ENCODE results near the gene LCMT1. TPM values are rescaled to one million over a fixed set of nuclear protein-coding genes. Genes with fewer than 3 reads are reported as not detected.

Gene LCMT1
- total and polyA plus RNA-seq, 2 of the 13 experiments (the other 11 are each of a cell fraction or from before 2014, with no cell fraction given), result 41.2 to 48.7 TPM

DNA sequence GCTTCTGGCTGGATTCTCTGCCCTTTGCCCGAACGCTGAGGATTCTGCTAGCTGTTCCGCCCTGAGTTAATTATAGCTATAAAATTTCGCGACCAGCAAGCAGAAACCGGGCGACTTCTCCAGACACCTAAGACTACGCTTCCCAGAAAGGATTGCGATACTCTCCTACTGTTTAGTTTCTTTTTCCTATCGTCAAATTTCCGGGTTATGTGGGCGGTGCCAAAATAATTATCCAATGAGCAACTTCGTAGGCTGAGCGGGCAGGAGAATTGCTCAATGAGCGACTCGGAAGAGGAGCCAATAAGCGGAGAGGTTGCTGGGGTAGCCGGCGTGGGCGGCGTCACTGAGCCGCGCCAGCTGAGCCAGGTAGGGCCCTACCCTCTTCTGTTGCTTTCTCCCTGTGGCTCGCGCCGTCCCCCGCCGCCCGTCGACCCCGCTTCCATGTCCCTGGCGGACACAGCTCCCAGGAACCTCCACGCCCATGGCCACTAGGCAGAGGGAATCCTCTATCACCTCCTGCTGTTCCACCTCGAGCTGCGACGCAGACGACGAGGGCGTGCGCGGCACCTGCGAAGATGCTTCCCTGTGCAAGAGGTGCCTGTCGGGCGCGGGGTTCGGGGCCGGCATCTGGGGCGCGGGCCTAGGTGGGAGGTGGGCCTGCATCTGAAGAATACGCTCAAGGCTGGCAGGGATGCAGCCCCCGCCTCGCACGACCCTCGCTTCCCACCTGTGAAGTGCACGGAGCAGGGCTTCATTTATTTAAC, at the start of gene LCMT1 (continued):
- TF ChIP-seq GATAD2A (CRISPR knock-in tag; IDR thresholded peaks at IDR 0.05) (peak; percentile 23; the same call in 1 of the 2 replicates), NR2C2 (CRISPR knock-in tag; IDR thresholded peaks at IDR 0.05; ENCODE audit: borderline replicate concordance) (peak; percentile 99), MTF1 (CRISPR knock-in tag; IDR thresholded peaks at IDR 0.05) (no peak), CREM (IDR thresholded peaks at IDR 0.05) (peak; percentile 99), CREM (CRISPR knock-in tag; IDR thresholded peaks at IDR 0.05) (peak; percentile 43; the same call in 1 of the 2 replicates), ZNF605 (CRISPR knock-in tag; IDR thresholded peaks at IDR 0.05) (peak; percentile 55; the same call in 1 of the 2 replicates), ZEB1 (IDR thresholded peaks at IDR 0.05; ENCODE audit: insufficient replicate concordance, low read depth) (peak; percentile 86), PPARG (CRISPR knock-in tag; conservative IDR thresholded peaks at IDR 0.05) (peak; percentile 40; the same call in 1 of the 2 replicates), HNF1B (CRISPR knock-in tag; IDR thresholded peaks at IDR 0.05) (peak; percentile 74), JARID2 (CRISPR knock-in tag; IDR thresholded peaks at IDR 0.05; ENCODE audit: insufficient replicate concordance) (peak; percentile 85), ELF1 (CRISPR knock-in tag; IDR thresholded peaks at IDR 0.05) (peak; percentile 98), DR1 (CRISPR knock-in tag; IDR thresholded peaks at IDR 0.05) (peak; percentile 43; the same call in 1 of the 2 replicates), HDAC1 (CRISPR knock-in tag; IDR thresholded peaks at IDR 0.05) (peak; percentile 95), ZNF550 (CRISPR knock-in tag; IDR thresholded peaks at IDR 0.05; ENCODE audit: borderline replicate concordance) (no peak), NCOA1 (CRISPR knock-in tag; IDR thresholded peaks at IDR 0.05) (no peak), ZC3H13 (CRISPR knock-in tag; IDR thresholded peaks at IDR 0.05) (peak; percentile 54; the same call in 1 of the 2 replicates), ZNF552 (CRISPR knock-in tag; IDR thresholded peaks at IDR 0.05; ENCODE audit: borderline replicate concordance) (0 out of 2 replicates have a peak, but pooled peaks have one; percentile 58), TAF1 (CRISPR knock-in tag; IDR thresholded peaks at IDR 0.05) (peak; percentile 90), ZNF737 (CRISPR knock-in tag; IDR thresholded peaks at IDR 0.05; ENCODE audit: borderline replicate concordance) (no peak), GABPA (IDR thresholded peaks at IDR 0.05; ENCODE audit: low read depth, low read length) (peak; percentile 57), GABPA (CRISPR knock-in tag; IDR thresholded peaks at IDR 0.05; ENCODE audit: low read depth) (peak; percentile 94), NFIC (IDR thresholded peaks at IDR 0.05; ENCODE audit: low read length) (no peak), HOXA3 (CRISPR knock-in tag; IDR thresholded peaks at IDR 0.05) (peak; percentile 78), ZBTB26 (CRISPR knock-in tag; IDR thresholded peaks at IDR 0.05; ENCODE audit: borderline replicate concordance) (no peak), KMT2B (CRISPR knock-in tag; IDR thresholded peaks at IDR 0.05) (peak; percentile 87)
- TF ChIP-seq, protein P1, sequence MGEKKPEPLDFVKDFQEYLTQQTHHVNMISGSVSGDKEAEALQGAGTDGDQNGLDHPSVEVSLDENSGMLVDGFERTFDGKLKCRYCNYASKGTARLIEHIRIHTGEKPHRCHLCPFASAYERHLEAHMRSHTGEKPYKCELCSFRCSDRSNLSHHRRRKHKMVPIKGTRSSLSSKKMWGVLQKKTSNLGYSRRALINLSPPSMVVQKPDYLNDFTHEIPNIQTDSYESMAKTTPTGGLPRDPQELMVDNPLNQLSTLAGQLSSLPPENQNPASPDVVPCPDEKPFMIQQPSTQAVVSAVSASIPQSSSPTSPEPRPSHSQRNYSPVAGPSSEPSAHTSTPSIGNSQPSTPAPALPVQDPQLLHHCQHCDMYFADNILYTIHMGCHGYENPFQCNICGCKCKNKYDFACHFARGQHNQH (CRISPR knock-in tag; IDR thresholded peaks at IDR 0.05), result peak; percentile 17; the same call in 1 of the 2 replicates
- TF ChIP-seq, protein P2, sequence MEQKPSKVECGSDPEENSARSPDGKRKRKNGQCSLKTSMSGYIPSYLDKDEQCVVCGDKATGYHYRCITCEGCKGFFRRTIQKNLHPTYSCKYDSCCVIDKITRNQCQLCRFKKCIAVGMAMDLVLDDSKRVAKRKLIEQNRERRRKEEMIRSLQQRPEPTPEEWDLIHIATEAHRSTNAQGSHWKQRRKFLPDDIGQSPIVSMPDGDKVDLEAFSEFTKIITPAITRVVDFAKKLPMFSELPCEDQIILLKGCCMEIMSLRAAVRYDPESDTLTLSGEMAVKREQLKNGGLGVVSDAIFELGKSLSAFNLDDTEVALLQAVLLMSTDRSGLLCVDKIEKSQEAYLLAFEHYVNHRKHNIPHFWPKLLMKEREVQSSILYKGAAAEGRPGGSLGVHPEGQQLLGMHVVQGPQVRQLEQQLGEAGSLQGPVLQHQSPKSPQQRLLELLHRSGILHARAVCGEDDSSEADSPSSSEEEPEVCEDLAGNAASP (CRISPR knock-in tag; IDR thresholded peaks at IDR 0.05; ENCODE audit: borderline replicate concordance), result no peak; the same call in 1 of the 2 replicates
